ENCODE results near the gene MCRS1. TPM values are rescaled to one million over a fixed set of nuclear protein-coding genes. Genes with fewer than 3 reads are reported as not detected.

Gene MCRS1
- total and polyA plus RNA-seq, 10 of the 15 experiments (the other 5 are each of a cell fraction or from before 2014, with no cell fraction given), result 34.3 to 82.8 (median 57.6) TPM

DNA sequence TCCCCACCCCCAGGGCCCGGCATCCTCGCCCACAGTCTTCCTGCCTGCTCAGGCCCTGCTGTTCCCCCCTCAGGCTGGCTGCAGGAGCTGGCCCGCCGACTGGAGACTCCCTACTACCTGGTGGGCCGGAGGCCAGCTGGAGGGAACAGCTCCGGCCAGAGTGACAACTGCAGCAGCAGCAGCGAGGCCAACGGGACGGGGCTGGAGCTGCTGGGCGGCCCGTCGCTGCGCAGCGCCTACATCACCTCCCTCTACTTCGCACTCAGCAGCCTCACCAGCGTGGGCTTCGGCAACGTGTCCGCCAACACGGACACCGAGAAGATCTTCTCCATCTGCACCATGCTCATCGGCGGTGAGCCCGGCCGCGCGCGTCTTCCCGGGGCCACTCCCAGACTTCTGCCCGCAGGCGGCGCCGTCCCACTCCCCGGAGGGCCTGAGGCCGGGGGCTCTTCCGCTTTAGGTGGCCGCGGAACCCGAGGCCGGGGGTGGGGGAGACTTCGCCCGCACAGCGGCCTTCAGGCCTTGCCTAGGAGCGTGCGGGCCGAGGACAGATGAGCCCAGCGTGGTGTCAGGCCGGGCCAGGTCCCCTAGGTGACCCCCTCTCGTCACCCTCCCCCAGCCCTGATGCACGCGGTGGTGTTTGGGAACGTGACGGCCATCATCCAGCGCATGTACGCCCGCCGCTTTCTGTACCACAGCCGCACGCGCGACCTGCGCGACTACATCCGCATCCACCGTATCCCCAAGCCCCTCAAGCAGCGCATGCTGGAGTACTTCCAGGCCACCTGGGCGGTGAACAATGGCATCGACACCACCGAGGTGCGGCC lies 18.9 kb downstream of the MCRS1 start:
- ChIA-PET SMC1A (ENCODE audit: uncharacterized antibody, unreplicated experiment) (no interaction called here), RAD21 (ENCODE audit: unreplicated experiment) (interaction anchor here (1.9 kb wide), 1 partner anchor 191 kb away, joined by 6 read pairs; no protein-coding TSS in a partner anchor), CTCF (no interaction called here), POLR2A (no interaction called here)
- Histone ChIP-seq H3K4me1 (ENCODE audit: control insufficient read depth, insufficient read depth, low read length) (no peaks in the 10 kb centered on the region), H3K4me2 (ENCODE audit: control insufficient read depth, insufficient read depth) (peak overlapping the region; percentile 30), H3K4me3 (no peak overlapping the region; the same call in 1 of the 2 replicates), H3K9ac (ENCODE audit: control insufficient read depth, insufficient read depth, low read length) (no peak overlapping the region), H3K27ac (ENCODE audit: control insufficient read depth, insufficient read depth) (no peak overlapping the region), H4K20me1 (ENCODE audit: control insufficient read depth, insufficient read depth) (no peaks in the 10 kb centered on the region), H3K36me3 (ENCODE audit: control insufficient read depth in 2 of 2, insufficient read depth in 2 of 2, low read length in 1 of 2) (no peaks in the 10 kb centered on the region), H2AFZ (ENCODE audit: control insufficient read depth, low read depth, low read length) (peak overlapping the region; percentile 51), H3K79me2 (ENCODE audit: control insufficient read depth, insufficient read depth, low read length) (no peaks in the 10 kb centered on the region), H3K27me3 (replicated peaks in 1 of 2; ENCODE audit: control insufficient read depth in 2 of 2, insufficient read depth in 2 of 2, low read length in 1 of 2) (peaks cover 0 to 12% of the 10 kb centered on the region in 2 experiments; a peak in 3 of 4 replicates), H3K9me3 (replicated peaks; ENCODE audit: control insufficient read depth, insufficient read depth, low read length) (no peaks in the 10 kb centered on the region)
- ATAC-seq (peak; percentile 10; the same call in 2 of the 3 replicates), FAIRE-seq (no peak), DNase-seq (ENCODE audit: low read depth, low spot score) (no peak)
- TF ChIP-seq, protein P1, sequence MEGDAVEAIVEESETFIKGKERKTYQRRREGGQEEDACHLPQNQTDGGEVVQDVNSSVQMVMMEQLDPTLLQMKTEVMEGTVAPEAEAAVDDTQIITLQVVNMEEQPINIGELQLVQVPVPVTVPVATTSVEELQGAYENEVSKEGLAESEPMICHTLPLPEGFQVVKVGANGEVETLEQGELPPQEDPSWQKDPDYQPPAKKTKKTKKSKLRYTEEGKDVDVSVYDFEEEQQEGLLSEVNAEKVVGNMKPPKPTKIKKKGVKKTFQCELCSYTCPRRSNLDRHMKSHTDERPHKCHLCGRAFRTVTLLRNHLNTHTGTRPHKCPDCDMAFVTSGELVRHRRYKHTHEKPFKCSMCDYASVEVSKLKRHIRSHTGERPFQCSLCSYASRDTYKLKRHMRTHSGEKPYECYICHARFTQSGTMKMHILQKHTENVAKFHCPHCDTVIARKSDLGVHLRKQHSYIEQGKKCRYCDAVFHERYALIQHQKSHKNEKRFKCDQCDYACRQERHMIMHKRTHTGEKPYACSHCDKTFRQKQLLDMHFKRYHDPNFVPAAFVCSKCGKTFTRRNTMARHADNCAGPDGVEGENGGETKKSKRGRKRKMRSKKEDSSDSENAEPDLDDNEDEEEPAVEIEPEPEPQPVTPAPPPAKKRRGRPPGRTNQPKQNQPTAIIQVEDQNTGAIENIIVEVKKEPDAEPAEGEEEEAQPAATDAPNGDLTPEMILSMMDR (IDR thresholded peaks at IDR 0.05 in 2 of 3, conservative IDR thresholded peaks at IDR 0.05 in 1 of 3; ENCODE audit: control insufficient read depth in 2 of 3, extremely low read depth in 1 of 3, insufficient read depth in 1 of 3, low read depth in 3 of 3, low read length in 3 of 3), result peak in 2 of 3 experiments; percentile 11 to 15; a peak in 1 of 6 replicates
- TF ChIP-seq BHLHE40 (IDR thresholded peaks at IDR 0.05; ENCODE audit: borderline replicate concordance in 1 of 2, low read depth in 2 of 2, low read length in 1 of 2), result peak in 1 of 2 experiments; percentile 29; a peak in 1 of 4 replicates
- TF ChIP-seq, protein P2, sequence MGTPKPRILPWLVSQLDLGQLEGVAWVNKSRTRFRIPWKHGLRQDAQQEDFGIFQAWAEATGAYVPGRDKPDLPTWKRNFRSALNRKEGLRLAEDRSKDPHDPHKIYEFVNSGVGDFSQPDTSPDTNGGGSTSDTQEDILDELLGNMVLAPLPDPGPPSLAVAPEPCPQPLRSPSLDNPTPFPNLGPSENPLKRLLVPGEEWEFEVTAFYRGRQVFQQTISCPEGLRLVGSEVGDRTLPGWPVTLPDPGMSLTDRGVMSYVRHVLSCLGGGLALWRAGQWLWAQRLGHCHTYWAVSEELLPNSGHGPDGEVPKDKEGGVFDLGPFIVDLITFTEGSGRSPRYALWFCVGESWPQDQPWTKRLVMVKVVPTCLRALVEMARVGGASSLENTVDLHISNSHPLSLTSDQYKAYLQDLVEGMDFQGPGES (IDR thresholded peaks at IDR 0.05), result no peak
- intact Hi-C loops (cut with micrococcal nuclease; ENCODE audit: unreplicated experiment), result no loop called here
- in situ Hi-C loops (cut with MboI), result no loop called here
- BruUV-seq (replicated peaks), result no TSS peak
- 35% methylated on average over 62 of the region's 70 CpGs for WGBS (ENCODE audit: insufficient coverage, insufficient replicate concordance, low lambda C conversion rate, missing lambda C conversion rate)

Data from GM12878 (cell line).